ENCODE data around the gene SFRP4.

SFRP4 gene

DNA sequence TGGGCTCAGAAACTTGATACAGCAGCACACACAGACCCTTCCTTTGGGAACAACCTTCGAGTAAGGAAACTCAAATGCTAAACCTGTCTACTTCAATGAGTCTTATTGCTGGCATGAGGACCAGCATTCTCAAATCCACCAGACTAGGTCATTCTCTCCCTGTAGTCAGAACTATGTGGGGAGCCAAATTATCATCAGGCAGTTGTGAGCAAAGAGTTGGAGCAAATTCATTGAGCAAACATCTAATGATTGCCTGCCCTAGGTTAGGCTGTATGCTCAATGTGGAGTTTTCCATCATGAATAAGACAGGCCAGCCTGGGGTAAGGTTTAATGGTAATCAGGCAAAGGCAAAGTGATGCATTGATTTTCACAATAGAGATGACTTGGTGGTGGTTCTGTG lies 7.4 kb upstream of the SFRP4 start:
- Histone ChIP-seq H3K27me3 (no peaks in the 10 kb centered on the region), H3K27ac (peak overlapping the region; percentile 2 to 53), H3K9me3 (peaks cover 0 to 11% (median 10%) of the 10 kb centered on the region in 3 donors), H3K4me1 (peaks cover 0 to 53% (median 18%) of the 10 kb centered on the region in 4 donors), H3K4me3 (no peak overlapping the region), H3K36me3 (no peaks in the 10 kb centered on the region)
- no peak for DNase-seq
- intact Hi-C loops (cut with DNase I; ENCODE audit: low total_unique reads), result no loop called here
- TF ChIP-seq, protein P1, sequence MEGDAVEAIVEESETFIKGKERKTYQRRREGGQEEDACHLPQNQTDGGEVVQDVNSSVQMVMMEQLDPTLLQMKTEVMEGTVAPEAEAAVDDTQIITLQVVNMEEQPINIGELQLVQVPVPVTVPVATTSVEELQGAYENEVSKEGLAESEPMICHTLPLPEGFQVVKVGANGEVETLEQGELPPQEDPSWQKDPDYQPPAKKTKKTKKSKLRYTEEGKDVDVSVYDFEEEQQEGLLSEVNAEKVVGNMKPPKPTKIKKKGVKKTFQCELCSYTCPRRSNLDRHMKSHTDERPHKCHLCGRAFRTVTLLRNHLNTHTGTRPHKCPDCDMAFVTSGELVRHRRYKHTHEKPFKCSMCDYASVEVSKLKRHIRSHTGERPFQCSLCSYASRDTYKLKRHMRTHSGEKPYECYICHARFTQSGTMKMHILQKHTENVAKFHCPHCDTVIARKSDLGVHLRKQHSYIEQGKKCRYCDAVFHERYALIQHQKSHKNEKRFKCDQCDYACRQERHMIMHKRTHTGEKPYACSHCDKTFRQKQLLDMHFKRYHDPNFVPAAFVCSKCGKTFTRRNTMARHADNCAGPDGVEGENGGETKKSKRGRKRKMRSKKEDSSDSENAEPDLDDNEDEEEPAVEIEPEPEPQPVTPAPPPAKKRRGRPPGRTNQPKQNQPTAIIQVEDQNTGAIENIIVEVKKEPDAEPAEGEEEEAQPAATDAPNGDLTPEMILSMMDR (IDR thresholded peaks at IDR 0.05), result no peak

GRCh38 chr7:37921876-37922275 lies 5.3 kb upstream of the SFRP4 start:
- intact Hi-C loops (cut with DNase I; ENCODE audit: low total_unique reads), result no loop called here
- H3K4me3 ChIP-seq, result peak overlapping the region; percentile 81 to 96
- TF ChIP-seq, protein P1 (IDR thresholded peaks at IDR 0.05), result no peak
- H3K4me1 ChIP-seq, result peaks cover 0 to 42% (median 24%) of the 10 kb centered on the region in 4 donors
- no peaks in the 10 kb centered on the region for H3K36me3 ChIP-seq
- DNase-seq, result no peak
- peak overlapping the region; percentile 91 to 94 for H3K27ac ChIP-seq
- H3K9me3 ChIP-seq, result peaks cover 0 to 11% (median 10%) of the 10 kb centered on the region in 3 donors
- H3K27me3 ChIP-seq, result no peaks in the 10 kb centered on the region

GRCh38 chr7:37920849-37921805 lies 4.5 kb upstream of the SFRP4 start:
- Histone ChIP-seq H3K4me1 (peaks cover 0 to 43% (median 27%) of the 10 kb centered on the region in 4 donors), H3K4me3 (peak overlapping the region; percentile 81 to 96), H3K27ac (peak overlapping the region; percentile 91 to 94), H3K9me3 (peaks cover 0 to 11% (median 10%) of the 10 kb centered on the region in 3 donors), H3K36me3 (no peaks in the 10 kb centered on the region), H3K27me3 (no peaks in the 10 kb centered on the region)
- peak; percentile 54 to 72 for DNase-seq
- intact Hi-C loops (cut with DNase I; ENCODE audit: low total_unique reads), result no loop called here
- TF ChIP-seq, protein P1 (IDR thresholded peaks at IDR 0.05), result no peak

DNA sequence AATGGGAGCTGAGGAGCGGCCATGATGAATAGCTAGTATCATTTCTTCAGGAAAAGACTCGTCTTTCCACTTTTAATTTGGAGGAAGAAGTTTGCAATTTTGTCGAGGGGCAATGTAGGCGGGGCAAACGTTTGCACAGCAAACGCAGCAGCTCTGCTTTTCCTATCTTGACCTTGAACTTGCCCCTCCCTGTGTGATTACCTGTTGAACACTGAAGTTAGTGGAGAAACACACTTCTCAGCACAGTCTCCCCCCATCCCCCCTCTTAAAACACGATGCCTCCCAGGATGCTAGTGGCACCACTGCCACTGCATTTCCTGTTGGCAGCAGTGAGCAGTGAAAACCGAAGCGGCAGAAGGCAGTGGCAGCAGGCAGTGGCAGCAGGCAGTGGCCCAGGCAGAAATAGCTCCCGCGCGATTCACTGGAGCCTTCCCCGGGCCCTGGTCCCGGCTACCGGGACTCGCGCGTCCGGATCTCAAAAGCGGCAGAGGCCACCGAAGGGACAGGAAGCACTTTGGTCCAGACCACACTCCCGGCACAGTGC lies 3.8 kb upstream of the SFRP4 start, which contains the start of gene EPDR1:
Gene EPDR1, plus strand, starts transcription at position 336 of the 544 bp plus-strand sequence. CDS start 300 bp downstream, outside the sequence.
- Histone ChIP-seq H3K27ac (peak within 1 kb of the TSS; percentile 91 to 94), H3K27me3 (no peaks in the 10 kb centered on the region), H3K4me3 (peak within 1 kb of the TSS; percentile 81 to 96), H3K9me3 (peaks cover 0 to 5% (median 3%) of the 10 kb centered on the region in 3 donors), H3K4me1 (peaks cover 0 to 51% (median 29%) of the 10 kb centered on the region in 4 donors), H3K36me3 (no peaks in the 10 kb centered on the region)
- TF ChIP-seq, protein P1 (IDR thresholded peaks at IDR 0.05), result peak; percentile 29 to 45
- peak; percentile 44 to 83 for DNase-seq
- intact Hi-C loops (cut with DNase I; ENCODE audit: low total_unique reads), result no loop called here

DNA sequence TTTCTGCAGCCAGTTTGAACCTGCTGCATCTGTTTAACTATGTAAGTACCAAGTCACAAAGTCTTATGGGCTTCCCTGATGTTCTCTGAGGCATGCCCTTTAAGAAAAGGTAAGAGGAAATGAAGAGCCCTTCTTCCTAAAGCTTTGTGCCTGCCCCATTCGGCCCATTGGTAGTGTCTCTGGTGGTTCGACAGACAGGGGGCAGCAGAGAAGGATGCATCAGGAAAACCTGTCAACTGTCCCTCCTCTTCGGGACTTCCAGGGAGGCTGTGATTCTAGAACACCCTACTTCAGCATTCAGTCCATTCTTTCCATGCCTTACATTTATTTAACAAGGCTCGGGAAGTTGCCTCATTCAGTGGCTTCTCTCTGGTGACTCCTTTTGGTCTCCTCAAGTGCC lies 1.9 kb upstream of the SFRP4 start:
- Histone ChIP-seq H3K4me3 (no peak overlapping the region), H3K36me3 (no peaks in the 10 kb centered on the region), H3K27me3 (no peaks in the 10 kb centered on the region), H3K4me1 (peaks cover 0 to 39% (median 25%) of the 10 kb centered on the region in 4 donors), H3K27ac (no peak overlapping the region), H3K9me3 (no peaks in the 10 kb centered on the region)
- DNase-seq, result no peak
- TF ChIP-seq, protein P1 (IDR thresholded peaks at IDR 0.05), result no peak
- intact Hi-C loops (cut with DNase I; ENCODE audit: low total_unique reads), result no loop called here

All from tibial artery (tissue), 4 donors.